ENCODE measurements around the gene GAB3. TPM values are rescaled to one million over a fixed set of nuclear protein-coding genes. Genes with fewer than 3 reads are reported as not detected.
A peak's percentile ranks its signal among the peaks of the same experiment; 100 is the strongest.

Gene GAB3
- total RNA-seq, 1 donor: 0.43 TPM

DNA sequence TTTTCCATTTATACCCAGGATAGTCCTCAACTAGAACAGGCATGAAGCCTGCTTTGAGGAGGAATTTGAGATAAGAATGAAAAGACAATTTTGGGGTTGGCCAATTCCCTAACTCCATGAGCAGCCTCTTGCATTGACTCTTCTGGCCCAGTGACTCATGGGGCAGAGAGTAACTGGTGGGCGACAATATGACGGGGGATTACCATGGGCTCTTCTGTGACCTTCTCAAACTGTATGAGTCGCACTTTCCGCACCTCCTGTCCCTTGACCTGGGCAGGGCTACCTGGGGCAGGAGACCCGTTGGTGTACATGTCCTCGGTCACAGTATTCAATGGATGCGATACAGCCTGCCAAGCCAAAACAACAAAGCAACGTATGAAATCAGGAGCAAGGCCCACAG, 41.1 kb upstream of the GAB3 start:
- H3K4me3 ChIP-seq (ENCODE audit: low read depth, low read length): no peak overlapping the region
- no peak for DNase-seq (ENCODE audit: low read depth)
- TF ChIP-seq, protein P1, sequence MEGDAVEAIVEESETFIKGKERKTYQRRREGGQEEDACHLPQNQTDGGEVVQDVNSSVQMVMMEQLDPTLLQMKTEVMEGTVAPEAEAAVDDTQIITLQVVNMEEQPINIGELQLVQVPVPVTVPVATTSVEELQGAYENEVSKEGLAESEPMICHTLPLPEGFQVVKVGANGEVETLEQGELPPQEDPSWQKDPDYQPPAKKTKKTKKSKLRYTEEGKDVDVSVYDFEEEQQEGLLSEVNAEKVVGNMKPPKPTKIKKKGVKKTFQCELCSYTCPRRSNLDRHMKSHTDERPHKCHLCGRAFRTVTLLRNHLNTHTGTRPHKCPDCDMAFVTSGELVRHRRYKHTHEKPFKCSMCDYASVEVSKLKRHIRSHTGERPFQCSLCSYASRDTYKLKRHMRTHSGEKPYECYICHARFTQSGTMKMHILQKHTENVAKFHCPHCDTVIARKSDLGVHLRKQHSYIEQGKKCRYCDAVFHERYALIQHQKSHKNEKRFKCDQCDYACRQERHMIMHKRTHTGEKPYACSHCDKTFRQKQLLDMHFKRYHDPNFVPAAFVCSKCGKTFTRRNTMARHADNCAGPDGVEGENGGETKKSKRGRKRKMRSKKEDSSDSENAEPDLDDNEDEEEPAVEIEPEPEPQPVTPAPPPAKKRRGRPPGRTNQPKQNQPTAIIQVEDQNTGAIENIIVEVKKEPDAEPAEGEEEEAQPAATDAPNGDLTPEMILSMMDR (IDR thresholded peaks at IDR 0.05; ENCODE audit: insufficient read depth, low read depth, low read length): no peak

DNA sequence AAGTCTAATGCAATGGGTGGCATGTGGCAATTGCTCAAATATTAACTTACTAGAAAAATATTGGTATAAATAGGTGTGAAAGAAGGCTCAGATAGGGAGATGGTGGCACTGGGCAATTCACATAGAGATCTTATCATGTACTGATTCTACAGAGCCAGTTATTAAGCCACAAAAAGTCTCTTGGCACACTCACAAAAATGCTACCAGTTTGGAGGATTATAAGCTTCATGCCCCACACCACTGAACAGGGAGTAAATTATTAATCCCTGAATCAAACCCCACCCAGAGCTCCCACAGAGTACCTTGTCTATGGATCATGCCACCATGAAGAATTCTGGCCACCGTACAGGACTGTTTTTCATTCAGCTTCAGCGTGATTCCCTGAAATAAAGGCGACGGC, 40.6 kb upstream of the GAB3 start:
- H3K4me3 ChIP-seq (ENCODE audit: low read depth, low read length): no peak overlapping the region
- DNase-seq (ENCODE audit: low read depth): no peak
- TF ChIP-seq, protein P1 (IDR thresholded peaks at IDR 0.05; ENCODE audit: insufficient read depth, low read depth, low read length): no peak

DNA sequence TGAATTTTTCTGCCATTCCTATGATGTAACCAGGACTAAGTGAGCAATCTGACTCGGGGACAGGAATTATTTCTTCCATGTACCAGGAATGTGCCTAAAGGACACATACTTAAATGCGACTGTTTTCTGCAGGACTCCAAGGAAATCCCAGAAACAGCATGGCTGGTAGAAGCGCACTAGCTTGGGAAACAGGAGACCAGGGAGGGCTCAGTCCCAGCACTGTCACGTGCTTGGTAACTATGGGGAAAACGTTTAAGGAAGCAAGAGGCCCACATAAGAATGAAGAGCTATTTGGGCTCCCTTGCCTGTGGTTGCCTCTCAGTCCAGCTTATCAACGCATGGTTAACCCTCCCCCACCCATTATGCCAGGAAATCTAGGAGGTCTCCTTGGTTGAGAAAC, 34.8 kb upstream of the GAB3 start:
- peak; percentile 19 for DNase-seq (ENCODE audit: low read depth)
- no peak overlapping the region for H3K4me3 ChIP-seq (ENCODE audit: low read depth, low read length)
- TF ChIP-seq, protein P1 (IDR thresholded peaks at IDR 0.05; ENCODE audit: insufficient read depth, low read depth, low read length): no peak

DNA sequence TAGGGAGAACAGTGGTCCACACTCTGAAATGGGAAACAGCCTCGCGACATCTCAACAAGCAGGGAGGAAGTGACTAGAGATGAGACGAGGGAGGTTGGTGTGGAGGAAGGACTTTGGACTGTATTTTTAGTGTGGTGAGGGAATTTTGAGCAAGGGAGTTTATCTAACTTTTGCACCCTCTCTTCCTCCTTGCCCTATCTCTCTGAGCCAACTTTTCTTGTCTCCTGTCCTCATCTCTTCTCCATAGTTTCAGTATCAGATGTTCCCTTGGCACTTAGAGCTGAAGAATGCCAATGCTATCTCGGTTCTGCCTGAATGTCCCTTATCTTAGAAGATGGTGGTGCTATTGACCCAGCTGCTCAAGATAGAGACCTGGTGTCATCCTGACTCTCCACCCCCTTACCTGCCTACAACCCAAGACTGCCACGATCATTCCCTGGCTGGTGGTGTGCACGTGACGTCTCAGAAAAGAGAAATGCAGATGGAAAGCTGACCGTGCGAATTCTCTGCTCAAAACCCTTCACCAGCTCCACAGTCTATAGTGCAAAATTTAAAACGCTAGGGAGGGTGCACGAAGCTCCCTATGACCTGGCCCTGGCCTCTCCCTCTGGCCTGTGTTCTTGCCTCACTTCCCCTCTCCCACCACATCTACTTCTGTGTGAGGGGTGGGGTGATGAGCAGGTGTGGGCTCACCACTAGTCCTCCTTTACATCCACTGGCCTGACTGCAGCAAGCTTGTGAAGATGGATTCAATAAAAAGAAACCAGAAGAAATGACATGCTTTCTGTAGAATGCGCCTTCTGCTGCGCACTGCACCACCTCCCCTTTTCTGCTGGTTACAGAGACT, 33.5 kb upstream of the GAB3 start:
- H3K4me3 ChIP-seq (ENCODE audit: low read depth, low read length): no peak overlapping the region
- DNase-seq (ENCODE audit: low read depth): no peak
- TF ChIP-seq, protein P1 (IDR thresholded peaks at IDR 0.05; ENCODE audit: insufficient read depth, low read depth, low read length): no peak

DNA sequence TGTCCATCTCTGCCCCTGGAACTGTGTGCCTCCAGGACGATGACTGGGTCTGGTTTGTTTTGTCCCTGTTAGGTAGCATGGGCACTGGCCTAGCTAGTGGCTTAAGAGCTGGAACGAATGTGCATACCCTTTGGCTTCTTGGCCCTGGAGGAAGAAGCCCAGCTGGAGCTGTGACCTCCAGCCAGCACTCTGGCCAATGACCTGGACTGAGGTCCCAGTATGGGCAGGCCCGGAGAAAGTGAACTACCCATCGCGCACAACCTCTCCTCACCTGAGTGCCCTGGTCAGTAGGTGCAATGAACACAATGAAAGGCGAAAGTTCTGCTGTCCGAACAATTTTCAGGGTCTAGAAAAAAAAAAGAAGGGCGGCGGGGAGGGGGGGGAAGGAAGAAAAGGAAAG, 30.1 kb upstream of the GAB3 start:
- H3K4me3 ChIP-seq (ENCODE audit: low read depth, low read length): no peak overlapping the region
- no peak for DNase-seq (ENCODE audit: low read depth)
- TF ChIP-seq, protein P1 (IDR thresholded peaks at IDR 0.05; ENCODE audit: insufficient read depth, low read depth, low read length): no peak

DNA sequence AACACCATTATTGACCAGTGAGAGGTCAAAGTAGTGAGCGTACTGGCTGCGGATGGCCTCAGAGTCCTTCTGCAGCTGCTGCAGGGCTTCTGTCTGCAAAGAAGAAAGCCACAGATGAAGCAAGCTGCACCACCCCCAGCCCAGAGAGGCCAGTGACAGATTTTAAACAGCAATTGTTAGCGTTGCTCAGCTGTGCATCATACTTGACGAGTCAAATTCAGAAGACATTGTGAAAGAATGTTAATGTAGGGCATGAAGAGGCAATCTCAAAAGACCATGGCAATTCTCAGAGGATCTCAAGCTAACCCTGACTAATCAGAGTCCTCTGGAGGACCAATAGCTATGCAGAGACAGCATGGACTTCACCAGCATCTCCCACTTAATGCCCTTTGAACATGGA, 28.4 kb upstream of the GAB3 start:
- H3K4me3 ChIP-seq (ENCODE audit: low read depth, low read length): no peak overlapping the region
- DNase-seq (ENCODE audit: low read depth): peak; percentile 49
- TF ChIP-seq, protein P1 (IDR thresholded peaks at IDR 0.05; ENCODE audit: insufficient read depth, low read depth, low read length): no peak

DNA sequence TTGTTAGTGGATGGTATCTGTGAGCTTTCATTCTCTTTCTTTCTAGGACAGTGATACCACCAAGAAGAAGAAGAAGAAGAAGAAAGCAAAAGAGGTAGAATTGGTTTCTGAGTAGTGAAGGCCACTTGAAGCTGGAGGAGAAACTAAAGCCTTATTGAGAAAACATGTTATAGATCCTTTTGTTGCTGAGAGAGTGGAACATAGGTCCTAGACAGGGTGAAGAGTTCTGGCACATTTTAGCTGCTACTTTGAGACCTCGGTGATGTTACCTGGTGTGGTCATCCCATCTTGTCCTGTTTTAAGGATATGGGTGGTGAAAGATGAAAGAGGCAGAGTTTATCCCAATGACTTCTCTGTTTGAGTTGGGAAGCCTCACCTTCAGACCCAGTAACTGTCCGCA, 25.9 kb upstream of the GAB3 start:
- DNase-seq (ENCODE audit: low read depth): no peak
- no peak overlapping the region for H3K4me3 ChIP-seq (ENCODE audit: low read depth, low read length)

More for the DNA sequence above, 25.9 kb upstream of the GAB3 start:
- TF ChIP-seq, protein P1 (IDR thresholded peaks at IDR 0.05; ENCODE audit: insufficient read depth, low read depth, low read length): no peak

Data from fibroblast of villous mesenchyme (primary cell).